ENCODE data around the gene XPC.

- TF ChIP-seq CTCF (IDR thresholded peaks at IDR 0.05) (no peak), POLR2A (IDR thresholded peaks at IDR 0.05) (no peak)
These were observed 80.6 kb downstream of the XPC start for GRCh38 chr3:14097616-14098391.

Data from right lobe of liver (tissue), 4 donors.